HG03520 (cell line): ENCODE data around the gene SPOCK1.

Source experiments
- ATAC-seq: cut with Tn5 transposase; IDR thresholded peaks from one replicate; pipeline ENCODE4 v1.9.1; 2021; ENCODE audit warnings: mild to moderate bottlenecking, moderate library complexity; ENCODE audit not compliant: unreplicated experiment

The SPOCK1 gene

GRCh38 chr5:137496919-137497318, 2.2 kb downstream of the SPOCK1 start:
- ATAC-seq: no peak

- no peak for ATAC-seq
Measured at GRCh38 chr5:137492331-137492730, 6.8 kb downstream of the SPOCK1 start.

GRCh38 chr5:137491121-137491520, 8.0 kb downstream of the SPOCK1 start:
- ATAC-seq: no peak

- no peak for ATAC-seq
Measured at GRCh38 chr5:137490591-137490990, 8.5 kb downstream of the SPOCK1 start.

GRCh38 chr5:137488974-137489373, 10.2 kb downstream of the SPOCK1 start:
- no peak for ATAC-seq

GRCh38 chr5:137488516-137488915, 10.6 kb downstream of the SPOCK1 start:
- ATAC-seq: no peak

GRCh38 chr5:137487600-137487999, 11.5 kb downstream of the SPOCK1 start:
- ATAC-seq: no peak

GRCh38 chr5:137486707-137487106, 12.4 kb downstream of the SPOCK1 start:
- ATAC-seq: no peak

GRCh38 chr5:137481596-137481995, 17.5 kb downstream of the SPOCK1 start:
- no peak for ATAC-seq

GRCh38 chr5:137478043-137478442, 21.1 kb downstream of the SPOCK1 start:
- ATAC-seq: no peak

GRCh38 chr5:137470921-137471220, 28.3 kb downstream of the SPOCK1 start:
- ATAC-seq: no peak

- ATAC-seq: no peak
Measured at GRCh38 chr5:137470111-137470920, 28.8 kb downstream of the SPOCK1 start.

- no peak for ATAC-seq
Measured at GRCh38 chr5:137466889-137467288, 32.2 kb downstream of the SPOCK1 start.

GRCh38 chr5:137465930-137466329, 33.2 kb downstream of the SPOCK1 start:
- no peak for ATAC-seq

GRCh38 chr5:137462816-137463520, 36.2 kb downstream of the SPOCK1 start:
- no peak for ATAC-seq

- ATAC-seq: no peak
Measured at GRCh38 chr5:137462265-137462590, 36.9 kb downstream of the SPOCK1 start.

- ATAC-seq: no peak
Measured at GRCh38 chr5:137461391-137462264, 37.5 kb downstream of the SPOCK1 start.

GRCh38 chr5:137454671-137455070, 44.5 kb downstream of the SPOCK1 start:
- ATAC-seq: no peak

GRCh38 chr5:137453483-137454080, 45.5 kb downstream of the SPOCK1 start:
- no peak for ATAC-seq

- no peak for ATAC-seq
Measured at GRCh38 chr5:137450759-137451158, 48.4 kb downstream of the SPOCK1 start.

GRCh38 chr5:137448868-137449267, 50.3 kb downstream of the SPOCK1 start:
- ATAC-seq: no peak
